ENCODE data around the gene NPSR1.

- TF ChIP-seq TOE1 (IDR thresholded peaks at IDR 0.05; ENCODE audit: borderline replicate concordance) (no peak), TOE1 (CRISPR knock-in tag; IDR thresholded peaks at IDR 0.05; ENCODE audit: borderline replicate concordance, low read depth) (no peak), SIN3A (IDR thresholded peaks at IDR 0.05; ENCODE audit: borderline replicate concordance in 2 of 2, control insufficient read depth in 1 of 2, low read depth in 2 of 2, low read length in 2 of 2) (no peak), THAP7 (CRISPR knock-in tag; IDR thresholded peaks at IDR 0.05) (no peak), CTCF (IDR thresholded peaks at IDR 0.05 in 2 of 3, conservative IDR thresholded peaks at IDR 0.05 in 1 of 3; ENCODE audit: insufficient read depth in 2 of 3, low read depth in 1 of 3, low read length in 3 of 3) (no peak), HES1 (IDR thresholded peaks at IDR 0.05; ENCODE audit: low read depth) (no peak), POLR2AphosphoS5 (IDR thresholded peaks at IDR 0.05; ENCODE audit: control insufficient read depth, insufficient read depth, low read depth, low read length) (no peak), ATF1 (CRISPR knock-in tag; IDR thresholded peaks at IDR 0.05) (no peak), ATF1 (tag; IDR thresholded peaks at IDR 0.05) (no peak), ZNF121 (CRISPR knock-in tag; conservative IDR thresholded peaks at IDR 0.05) (no peak), E2F4 (CRISPR knock-in tag; IDR thresholded peaks at IDR 0.05; ENCODE audit: low read depth) (no peak)
Observed at GRCh38 chr7:34727464-34727995, 69.5 kb downstream of the NPSR1 start.

Data from K562 (cell line).